ENCODE data around the gene ATP2A1.
"Not testable (repeated sequence)": the region's sequence is repeated elsewhere in the genome, so short reads cannot be mapped to it uniquely, and the experiment has no call there.

ATP2A1 gene

GRCh38 chr16:28880955-28881354 is 2.7 kb downstream of the ATP2A1 start:
- DNase-seq (ENCODE audit: low read depth, low spot score), result no peak
- H3K36me3 ChIP-seq (ENCODE audit: insufficient read depth, low read length), result no peaks in the 10 kb centered on the region
- H3K4me3 ChIP-seq, result no peak overlapping the region
- TF ChIP-seq EZH2 (IDR thresholded peaks at IDR 0.05) (no peak), FOXP2 (optimal IDR thresholded peaks at IDR 0.05; ENCODE audit: control extremely low read depth, extremely low read length, insufficient read depth) (no peak), POLR2AphosphoS5 (IDR thresholded peaks at IDR 0.05; ENCODE audit: borderline replicate concordance, low read depth, low read length) (no peak)
- no peak overlapping the region for H3K27ac ChIP-seq
- no peak overlapping the region for H3K9ac ChIP-seq (ENCODE audit: insufficient read length)
- H3K9me3 ChIP-seq (ENCODE audit: low read depth, low read length), result no peaks in the 10 kb centered on the region

- DNase-seq (ENCODE audit: low read depth, low spot score); H3K36me3 ChIP-seq (ENCODE audit: insufficient read depth, low read length); H3K9me3 ChIP-seq (ENCODE audit: low read depth, low read length); H3K4me3 ChIP-seq; H3K27ac ChIP-seq; H3K9ac ChIP-seq (ENCODE audit: insufficient read length): not testable (repeated sequence)
Observed at GRCh38 chr16:28881565-28881964, 3.3 kb downstream of the ATP2A1 start.

DNA sequence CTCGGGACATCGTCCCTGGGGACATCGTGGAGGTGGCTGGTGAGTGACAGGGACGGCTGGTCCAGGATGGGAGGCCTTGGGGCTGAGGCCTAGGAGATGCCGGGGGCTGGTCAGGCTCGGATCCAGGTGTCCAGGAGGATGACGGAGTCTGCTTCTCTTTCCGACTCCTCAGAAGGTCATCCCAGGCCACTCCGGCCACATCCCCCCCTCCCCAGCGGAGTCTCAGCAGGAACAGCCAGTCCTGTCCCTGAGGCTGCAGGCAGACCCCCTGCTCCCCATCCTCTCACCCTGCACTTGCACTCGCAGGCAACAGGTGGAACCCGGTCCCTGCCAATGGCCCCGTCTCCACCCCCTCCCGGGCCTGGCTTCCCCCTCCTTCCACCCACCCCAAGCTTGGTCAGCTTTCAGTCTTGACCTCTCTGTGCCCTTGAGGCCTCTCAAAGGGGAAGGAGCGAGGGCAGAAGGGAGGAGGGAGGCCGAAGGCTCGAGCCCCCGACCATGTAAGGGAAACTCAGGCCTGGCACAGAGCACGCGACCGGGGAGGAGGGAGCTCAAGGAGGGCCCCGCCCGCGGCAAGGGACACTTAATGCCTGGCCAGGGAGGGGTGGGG is 4.4 kb downstream of the ATP2A1 start:
- no peak overlapping the region for H3K4me3 ChIP-seq
- H3K9me3 ChIP-seq (ENCODE audit: low read depth, low read length), result no peaks in the 10 kb centered on the region
- TF ChIP-seq EZH2 (IDR thresholded peaks at IDR 0.05), result no peak
- no peak for TF ChIP-seq FOXP2 (optimal IDR thresholded peaks at IDR 0.05; ENCODE audit: control extremely low read depth, extremely low read length, insufficient read depth)
- DNase-seq (ENCODE audit: low read depth, low spot score), result no peak
- H3K36me3 ChIP-seq (ENCODE audit: insufficient read depth, low read length), result no peaks in the 10 kb centered on the region
- H3K27ac ChIP-seq, result no peak overlapping the region
- H3K9ac ChIP-seq (ENCODE audit: insufficient read length), result no peak overlapping the region

DNA sequence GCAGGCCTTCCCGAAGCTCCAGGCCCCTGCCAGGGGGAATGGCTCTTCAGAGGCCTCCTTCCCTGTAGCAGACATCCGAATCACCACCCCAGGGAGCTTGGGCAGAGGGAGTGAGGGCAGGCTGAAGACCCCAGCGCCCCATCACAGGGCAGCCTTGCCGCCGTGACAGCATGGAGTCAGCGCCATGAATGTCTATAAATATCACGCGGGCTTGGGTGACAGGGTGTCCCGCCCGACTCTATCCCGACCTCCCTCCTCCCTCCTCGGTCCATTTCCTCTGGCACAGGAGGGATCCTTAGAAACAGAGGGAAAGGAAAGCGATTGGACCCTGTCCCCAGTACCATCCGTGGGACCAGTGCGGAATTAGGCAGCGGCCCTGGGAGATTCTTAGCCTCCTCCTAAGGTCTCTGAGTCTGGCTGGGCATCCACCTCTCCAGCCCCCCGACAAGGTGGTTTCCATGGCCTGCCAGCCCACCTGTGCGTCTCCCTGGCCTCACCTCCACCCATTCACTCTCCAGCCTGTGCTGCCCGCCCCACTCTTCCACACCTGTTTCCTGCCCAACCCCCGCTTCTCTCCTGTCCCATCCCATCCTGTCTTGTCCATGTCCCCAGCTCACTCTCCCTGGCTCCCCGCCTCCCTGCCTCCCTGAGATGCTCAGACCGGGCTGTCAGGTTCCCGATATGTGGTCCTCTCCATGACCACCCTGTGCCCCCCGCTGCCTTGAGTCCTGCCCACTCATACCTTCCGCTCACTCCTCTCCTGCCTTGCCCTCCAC is 5.1 kb downstream of the ATP2A1 start:
- no peak overlapping the region for H3K4me3 ChIP-seq
- DNase-seq (ENCODE audit: low read depth, low spot score), result no peak
- no peaks in the 10 kb centered on the region for H3K9me3 ChIP-seq (ENCODE audit: low read depth, low read length)
- H3K27ac ChIP-seq, result no peak overlapping the region
- H3K9ac ChIP-seq (ENCODE audit: insufficient read length), result no peak overlapping the region
- H3K36me3 ChIP-seq (ENCODE audit: insufficient read depth, low read length), result no peaks in the 10 kb centered on the region
- TF ChIP-seq EZH2 (IDR thresholded peaks at IDR 0.05) (no peak), FOXP2 (optimal IDR thresholded peaks at IDR 0.05; ENCODE audit: control extremely low read depth, extremely low read length, insufficient read depth) (no peak), POLR2AphosphoS5 (IDR thresholded peaks at IDR 0.05; ENCODE audit: borderline replicate concordance, low read depth, low read length) (no peak)

DNA sequence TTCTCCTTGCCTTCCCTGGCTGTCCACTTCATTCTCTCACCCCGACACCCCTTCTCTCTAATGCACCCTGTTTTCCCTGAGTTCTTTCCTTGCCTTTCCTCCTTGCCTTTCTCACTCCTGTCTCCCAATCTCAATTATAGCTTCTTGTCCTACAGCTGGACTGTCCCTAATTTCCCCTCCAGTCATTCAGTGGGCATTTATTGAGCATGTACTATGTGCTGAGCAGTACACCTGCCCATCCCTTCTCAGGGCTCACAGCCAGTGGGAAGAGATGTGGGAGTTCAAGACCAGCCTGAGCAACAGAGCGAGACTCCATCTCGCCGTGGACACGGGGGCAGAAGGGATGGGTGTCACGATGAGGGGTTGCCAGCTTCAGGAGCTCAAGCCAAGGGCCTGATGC is 5.8 kb downstream of the ATP2A1 start:
- H3K27ac ChIP-seq, result no peak overlapping the region
- no peak overlapping the region for H3K9ac ChIP-seq (ENCODE audit: insufficient read length)
- no peak overlapping the region for H3K4me3 ChIP-seq
- no peaks in the 10 kb centered on the region for H3K9me3 ChIP-seq (ENCODE audit: low read depth, low read length)
- H3K36me3 ChIP-seq (ENCODE audit: insufficient read depth, low read length), result no peaks in the 10 kb centered on the region
- TF ChIP-seq POLR2AphosphoS5 (IDR thresholded peaks at IDR 0.05; ENCODE audit: borderline replicate concordance, low read depth, low read length), result no peak
- TF ChIP-seq FOXP2 (optimal IDR thresholded peaks at IDR 0.05; ENCODE audit: control extremely low read depth, extremely low read length, insufficient read depth), result no peak
- no peak for DNase-seq (ENCODE audit: low read depth, low spot score)

GRCh38 chr16:28886945-28887344 is 8.7 kb downstream of the ATP2A1 start:
- TF ChIP-seq POLR2AphosphoS5 (IDR thresholded peaks at IDR 0.05; ENCODE audit: borderline replicate concordance, low read depth, low read length) (no peak), FOXP2 (optimal IDR thresholded peaks at IDR 0.05; ENCODE audit: control extremely low read depth, extremely low read length, insufficient read depth) (no peak), EZH2 (IDR thresholded peaks at IDR 0.05) (no peak)
- no peaks in the 10 kb centered on the region for H3K36me3 ChIP-seq (ENCODE audit: insufficient read depth, low read length)
- H3K9me3 ChIP-seq (ENCODE audit: low read depth, low read length), result no peaks in the 10 kb centered on the region
- no peak overlapping the region for H3K9ac ChIP-seq (ENCODE audit: insufficient read length)
- DNase-seq (ENCODE audit: low read depth, low spot score), result no peak
- no peak overlapping the region for H3K27ac ChIP-seq
- no peak overlapping the region for H3K4me3 ChIP-seq

- not testable (repeated sequence) for H3K27ac ChIP-seq; DNase-seq (ENCODE audit: low read depth, low spot score); H3K4me3 ChIP-seq; H3K36me3 ChIP-seq (ENCODE audit: insufficient read depth, low read length); H3K9ac ChIP-seq (ENCODE audit: insufficient read length); H3K9me3 ChIP-seq (ENCODE audit: low read depth, low read length)
Observed at GRCh38 chr16:28890355-28890754, 12.1 kb downstream of the ATP2A1 start.

DNA sequence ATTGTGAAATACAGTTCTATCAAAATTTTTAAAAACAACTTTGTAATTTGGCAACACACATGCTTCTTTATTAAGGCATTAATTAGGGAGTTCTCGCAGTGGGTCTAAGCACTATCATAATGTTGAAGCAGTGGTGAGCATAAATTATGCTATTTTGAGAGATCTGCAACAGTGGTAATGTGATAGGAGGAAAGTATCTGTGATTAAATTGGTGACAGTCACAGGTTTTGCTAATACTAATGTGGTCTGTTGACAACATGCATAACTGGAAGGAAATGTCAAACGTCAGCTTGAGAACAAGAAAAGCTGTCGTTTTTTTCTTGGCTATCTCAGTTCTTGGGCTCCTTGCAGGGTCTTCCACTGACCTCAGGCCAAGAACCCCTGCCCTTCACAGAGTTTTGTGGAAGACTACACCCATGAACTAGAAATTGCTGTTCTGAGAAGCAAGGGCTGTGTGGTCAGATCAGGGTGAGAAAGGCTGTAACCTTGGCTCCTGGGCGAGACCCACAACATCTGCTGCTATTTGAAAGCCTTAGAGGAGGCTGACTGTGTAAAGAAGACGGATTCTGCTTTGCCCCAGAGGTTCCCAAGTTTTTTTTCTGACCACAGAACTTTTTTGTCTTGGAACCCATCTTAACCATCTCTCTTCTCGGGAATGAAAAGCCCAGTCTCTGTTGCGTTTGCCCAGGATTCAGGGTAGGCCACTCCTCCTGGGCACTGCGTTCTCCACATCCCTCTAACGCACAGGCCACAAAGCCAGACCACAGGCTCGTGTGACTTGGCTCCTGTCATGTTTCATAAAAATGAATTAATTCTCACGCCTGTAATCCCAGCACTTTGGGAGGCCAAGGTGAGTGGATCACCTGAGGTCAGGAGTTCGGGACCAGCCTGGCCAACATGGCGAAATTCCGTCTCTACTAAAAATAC is 13.9 kb downstream of the ATP2A1 start:
- no peak overlapping the region for H3K9ac ChIP-seq (ENCODE audit: insufficient read length)
- no peaks in the 10 kb centered on the region for H3K36me3 ChIP-seq (ENCODE audit: insufficient read depth, low read length)
- no peak overlapping the region for H3K4me3 ChIP-seq
- TF ChIP-seq POLR2AphosphoS5 (IDR thresholded peaks at IDR 0.05; ENCODE audit: borderline replicate concordance, low read depth, low read length) (no peak), FOXP2 (optimal IDR thresholded peaks at IDR 0.05; ENCODE audit: control extremely low read depth, extremely low read length, insufficient read depth) (no peak), EZH2 (IDR thresholded peaks at IDR 0.05) (no peak)
- no peaks in the 10 kb centered on the region for H3K9me3 ChIP-seq (ENCODE audit: low read depth, low read length)
- H3K27ac ChIP-seq, result no peak overlapping the region
- no peak for DNase-seq (ENCODE audit: low read depth, low spot score)

All from SK-N-MC (cell line).